ENCODE data around the gene CCNQ.

GRCh38 chrX:153644356-153645125 lies 45.6 kb upstream of the CCNQ start:
- TF ChIP-seq GATA3 (IDR thresholded peaks at IDR 0.05; ENCODE audit: low read depth, low read length) = no peak
- TF ChIP-seq GATA2 (IDR thresholded peaks at IDR 0.05; ENCODE audit: low read depth, low read length) = no peak
